SK-N-SH treated with all-trans-retinoic acid at 6 μM for 48 hours (cell line): ENCODE results near the gene PPP1R13B.

Source experiments
- ARNTL ChIP-seq: fragments of 450-650 bp; formaldehyde crosslinking; IDR thresholded peaks from 2 replicates; pipeline ENCODE4 v1.5.0; 2020; ENCODE audit warnings: low read depth, mild to moderate bottlenecking, moderate library complexity, borderline replicate concordance
- CSDC2 ChIP-seq: fragments of 250-450 bp; sonication (Bioruptor Pico); IDR thresholded peaks from 2 replicates; pipeline ENCODE4 v1.5.0; 2020; ENCODE audit warnings: mild to moderate bottlenecking, moderate library complexity
- GLIS3 ChIP-seq: fragments of 250-450 bp; sonication (Bioruptor Pico); IDR thresholded peaks from 2 replicates; pipeline ENCODE4 v1.5.0; 2020; ENCODE audit warnings: mild to moderate bottlenecking, moderate library complexity
- PATZ1 ChIP-seq: fragments of 250-450 bp; sonication (Bioruptor Pico); IDR thresholded peaks from 2 replicates; pipeline ENCODE4 v1.8.0; 2020; ENCODE audit warnings: mild to moderate bottlenecking, moderate library complexity, borderline replicate concordance
- TOX ChIP-seq: fragments of 250-450 bp; sonication (Bioruptor Pico); IDR thresholded peaks from 2 replicates; pipeline ENCODE4 v1.8.0; 2021; ENCODE audit warnings: mild to moderate bottlenecking, moderate library complexity, borderline replicate concordance
- ZFP3 ChIP-seq: fragments of 250-450 bp; sonication (Bioruptor Pico); IDR thresholded peaks from 2 replicates; pipeline ENCODE4 v1.5.0; 2020; ENCODE audit warnings: mild to moderate bottlenecking, moderate library complexity
- ZFP30 ChIP-seq: fragments of 450-650 bp; formaldehyde crosslinking; IDR thresholded peaks from 2 replicates; pipeline ENCODE4 v1.5.0; 2022; ENCODE audit warnings: mild to moderate bottlenecking, moderate library complexity

DNA sequence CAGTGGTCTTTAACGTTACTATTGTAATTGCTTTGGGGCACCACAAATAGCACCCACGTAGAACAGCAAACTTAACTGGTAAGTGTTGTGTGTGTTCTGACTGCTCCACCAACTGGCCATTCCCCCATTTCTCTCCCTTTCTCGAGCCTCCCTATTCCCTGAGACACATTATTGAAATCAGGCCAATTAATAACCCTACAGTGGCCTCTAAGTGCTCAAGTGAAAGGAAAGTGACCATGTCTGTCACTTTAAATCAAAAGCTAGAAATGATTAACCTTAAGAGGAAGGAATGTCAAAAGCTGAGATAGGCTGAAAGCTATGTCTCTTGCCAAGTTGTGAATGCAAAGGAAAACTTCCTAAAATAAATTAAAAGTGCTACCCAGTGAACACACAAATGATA lies 22.3 kb downstream of the PPP1R13B start:
- TF ChIP-seq ZFP3 (CRISPR knock-in tag) (no peak), PATZ1 (CRISPR knock-in tag) (no peak), ARNTL (CRISPR knock-in tag) (no peak), CSDC2 (CRISPR knock-in tag) (no peak), TOX (CRISPR knock-in tag) (no peak), GLIS3 (CRISPR knock-in tag) (no peak), ZFP30 (CRISPR knock-in tag) (no peak)
